Prostate gland (tissue), 2 donors: ENCODE data around the gene SSR3.

Experiments
- POLR2A ChIP-seq: fragments of 450-650 bp; IDR thresholded peaks from one replicate; pipeline ENCODE4 v1.6.1; 2016; ENCODE audit warnings: antibody characterized with exemption, mild to moderate bottlenecking
- TF ChIP-seq, protein P1 (sequence below), 4 experiments: fragments of 200-600 bp in 2 of 4; fragments of 450-650 bp in 2 of 4; sonication (generic) in 2 of 4; IDR thresholded peaks; 1 replicate in 3 of 4; 2 replicates in 1 of 4; pipeline ENCODE4 v1.5.1; 2016 to 2019; ENCODE audit warnings: antibody characterized with exemption in 4 of 4, mild to moderate bottlenecking in 2 of 4, moderate library complexity in 2 of 4

DNA sequence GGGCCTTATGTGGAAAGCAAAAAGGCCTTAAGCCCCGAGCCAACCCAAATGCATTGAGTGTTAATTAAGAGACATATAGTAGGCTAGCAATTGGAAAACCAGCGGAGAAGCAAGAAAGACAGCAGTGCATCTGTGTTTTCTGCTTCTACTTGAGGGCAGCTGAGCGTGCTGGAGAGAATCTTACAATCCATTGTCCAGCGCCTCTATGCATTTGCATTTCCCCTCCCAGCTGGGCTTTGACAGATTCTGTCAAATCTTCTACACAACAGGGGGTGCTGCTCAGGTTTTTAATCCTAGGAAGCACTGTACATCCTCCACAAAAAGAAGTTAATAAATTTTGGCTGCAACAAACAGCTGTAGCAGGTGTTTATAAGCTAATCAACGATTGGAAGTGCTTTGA lies 23.9 kb downstream of the SSR3 start:
- TF ChIP-seq, protein P1, sequence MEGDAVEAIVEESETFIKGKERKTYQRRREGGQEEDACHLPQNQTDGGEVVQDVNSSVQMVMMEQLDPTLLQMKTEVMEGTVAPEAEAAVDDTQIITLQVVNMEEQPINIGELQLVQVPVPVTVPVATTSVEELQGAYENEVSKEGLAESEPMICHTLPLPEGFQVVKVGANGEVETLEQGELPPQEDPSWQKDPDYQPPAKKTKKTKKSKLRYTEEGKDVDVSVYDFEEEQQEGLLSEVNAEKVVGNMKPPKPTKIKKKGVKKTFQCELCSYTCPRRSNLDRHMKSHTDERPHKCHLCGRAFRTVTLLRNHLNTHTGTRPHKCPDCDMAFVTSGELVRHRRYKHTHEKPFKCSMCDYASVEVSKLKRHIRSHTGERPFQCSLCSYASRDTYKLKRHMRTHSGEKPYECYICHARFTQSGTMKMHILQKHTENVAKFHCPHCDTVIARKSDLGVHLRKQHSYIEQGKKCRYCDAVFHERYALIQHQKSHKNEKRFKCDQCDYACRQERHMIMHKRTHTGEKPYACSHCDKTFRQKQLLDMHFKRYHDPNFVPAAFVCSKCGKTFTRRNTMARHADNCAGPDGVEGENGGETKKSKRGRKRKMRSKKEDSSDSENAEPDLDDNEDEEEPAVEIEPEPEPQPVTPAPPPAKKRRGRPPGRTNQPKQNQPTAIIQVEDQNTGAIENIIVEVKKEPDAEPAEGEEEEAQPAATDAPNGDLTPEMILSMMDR (IDR thresholded peaks at IDR 0.05): no peak
- TF ChIP-seq POLR2A: no peak
